K562 (cell line): ENCODE results near the gene BMPER.

Source experiments
- RBM25 ChIP-seq: fragments of 200-400 bp; formaldehyde crosslinking; IDR thresholded peaks from 2 replicates; pipeline ENCODE4 v1.6.1; 2018; ENCODE audit warnings: low read length, low read depth, moderate library complexity; ENCODE audit not compliant: severe bottlenecking
- UBTF ChIP-seq, 2 experiments: IDR thresholded peaks; 2 replicates each; pipeline ENCODE4 v1.6.1; 2012; ENCODE audit warnings: improper control_type of control experiment in 2 of 2, low read depth in 2 of 2, low read length in 2 of 2, borderline replicate concordance in 1 of 2

GRCh38 chr7:34074421-34074820 is 169.1 kb downstream of the BMPER start:
- TF ChIP-seq UBTF (IDR thresholded peaks at IDR 0.05; ENCODE audit: borderline replicate concordance in 1 of 2, low read depth in 2 of 2, low read length in 2 of 2) = no peak
- no peak for TF ChIP-seq RBM25
